Hippocampal formation (tissue), 2 donors: ENCODE results near the gene PRKCE.
A peak's percentile ranks its signal among the peaks of the same experiment; 100 is the strongest.

Source experiments
- DNase-seq, 2 donors: peaks; one replicate each; lab custom pipeline; 2025; lab: John Stamatoyannopoulos, UW

PRKCE gene

DNA sequence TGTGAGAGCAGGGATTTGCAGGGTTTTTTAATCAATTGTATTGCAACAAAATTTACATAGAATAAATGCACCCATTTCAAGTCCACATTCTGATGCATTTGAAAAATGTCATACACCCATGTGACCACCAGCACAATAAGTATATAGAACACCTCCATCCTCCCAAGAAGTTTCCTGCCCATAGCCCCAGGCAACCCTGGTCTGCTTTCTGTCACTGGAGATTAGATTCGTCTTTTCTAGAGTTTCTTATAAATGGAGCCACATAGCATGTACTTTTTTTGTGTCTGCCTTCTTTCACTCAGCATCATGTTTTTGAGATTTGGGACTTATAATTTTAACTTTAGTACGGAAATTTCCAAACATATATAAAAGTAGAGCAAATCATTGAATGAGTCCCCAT lies 518.6 kb downstream of the PRKCE start:
- DNase-seq: no peak

DNA sequence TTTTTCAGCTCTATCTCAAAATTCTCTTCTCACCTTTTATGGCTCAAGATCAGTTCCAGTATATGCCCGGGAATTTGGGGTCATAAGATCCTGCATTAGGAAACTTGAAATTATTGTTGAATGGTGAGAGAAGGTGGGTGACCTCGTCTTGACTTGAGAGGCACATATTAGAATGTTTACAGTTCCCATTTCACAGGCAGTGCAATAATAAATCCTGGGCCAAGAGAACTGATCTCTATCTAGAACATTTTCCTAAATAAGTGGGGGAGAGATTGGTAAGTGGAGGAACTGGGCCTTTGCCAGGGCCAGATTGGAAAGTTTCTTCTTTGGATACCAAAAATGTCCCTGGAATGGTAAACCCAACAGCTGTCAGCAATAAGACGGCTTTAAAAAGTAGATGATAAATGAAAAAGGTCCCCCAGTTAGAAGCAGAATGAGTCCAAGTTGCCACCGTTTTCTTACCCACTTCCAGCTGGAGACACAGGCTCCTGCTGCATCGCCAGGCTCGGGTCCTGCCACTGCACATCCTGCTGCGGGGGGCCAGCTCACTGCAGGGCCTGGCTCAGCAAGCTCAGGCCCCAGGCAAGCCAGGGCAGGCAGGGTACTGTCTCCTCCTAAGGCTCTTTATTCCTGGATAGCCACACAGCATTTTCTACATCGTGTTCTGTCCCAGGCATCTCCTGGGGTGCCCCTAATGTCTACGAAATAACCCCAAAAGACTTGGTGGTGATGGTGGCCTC lies 519.3 kb downstream of the PRKCE start:
- DNase-seq: no peak

DNA sequence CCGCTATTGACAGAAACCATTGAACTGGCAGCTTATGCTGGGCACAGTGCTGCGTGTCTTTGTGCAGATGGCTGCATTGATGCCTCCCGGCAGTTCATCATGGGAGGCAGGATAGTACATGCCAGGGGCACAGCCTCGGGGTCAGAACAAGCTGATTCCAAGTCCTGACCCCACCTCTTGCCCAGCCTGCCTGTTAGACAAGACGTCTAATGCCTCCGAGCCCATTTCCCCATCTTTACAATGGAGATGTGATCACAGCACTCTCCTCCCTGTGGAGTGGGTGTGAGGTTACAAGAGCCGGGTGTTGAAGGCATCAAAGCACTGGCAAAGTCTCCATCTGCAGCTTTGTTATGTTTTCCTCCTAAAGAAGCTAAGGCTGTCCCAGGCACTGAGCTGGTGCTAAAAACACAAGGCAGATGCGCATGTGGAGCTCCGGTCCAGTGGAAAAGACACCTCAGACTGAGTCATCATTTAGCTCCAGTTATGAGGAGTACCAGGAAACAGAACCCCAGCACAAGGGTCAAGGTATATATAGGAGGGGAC lies 520.0 kb downstream of the PRKCE start:
- peak; percentile 14 to 21 for DNase-seq

DNA sequence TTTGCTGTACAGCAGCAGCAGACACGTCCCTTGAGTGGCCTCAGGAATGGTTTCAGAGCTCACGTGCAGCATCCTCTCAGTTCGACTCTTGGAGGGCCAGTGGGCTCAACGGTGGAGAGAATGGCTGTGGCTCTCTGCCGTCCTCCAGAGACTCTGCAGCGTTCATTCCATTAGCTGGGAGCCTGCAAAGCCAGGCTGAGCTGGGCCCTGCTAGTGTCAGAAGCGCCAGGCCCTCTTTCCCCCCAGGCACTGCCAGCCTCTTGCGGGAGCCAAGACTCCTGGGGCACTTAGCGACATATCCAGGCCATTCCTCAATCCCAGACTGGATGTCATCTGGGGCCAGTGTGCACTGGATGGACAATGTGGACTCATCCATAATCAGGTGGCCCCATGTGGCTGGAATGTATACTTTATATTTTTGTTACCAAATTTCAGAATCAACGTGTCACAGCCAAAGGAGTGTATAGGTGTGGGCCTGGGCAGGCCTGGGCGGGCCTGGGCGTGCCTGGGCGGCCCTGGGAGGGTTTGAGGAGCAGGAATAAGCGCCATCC lies 520.6 kb downstream of the PRKCE start:
- no peak for DNase-seq

DNA sequence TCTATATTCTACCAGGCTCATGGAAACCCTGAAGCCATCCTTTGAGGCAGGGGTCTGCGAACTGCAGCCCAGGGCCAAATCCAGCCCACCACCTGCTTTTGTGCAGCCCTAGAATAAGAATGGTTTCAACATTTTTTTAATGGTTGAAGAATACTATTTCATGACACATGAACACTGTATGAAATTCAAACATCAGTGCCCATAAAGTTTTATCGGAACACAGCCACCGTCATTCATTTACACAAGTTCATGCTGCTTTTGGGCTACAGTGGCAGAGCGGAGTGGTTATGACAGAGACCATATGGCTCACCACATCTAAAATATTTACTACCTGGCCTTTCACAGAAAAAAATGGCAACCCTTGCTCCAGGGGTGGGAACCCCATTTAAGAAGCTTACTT lies 521.6 kb downstream of the PRKCE start:
- DNase-seq: no peak

DNA sequence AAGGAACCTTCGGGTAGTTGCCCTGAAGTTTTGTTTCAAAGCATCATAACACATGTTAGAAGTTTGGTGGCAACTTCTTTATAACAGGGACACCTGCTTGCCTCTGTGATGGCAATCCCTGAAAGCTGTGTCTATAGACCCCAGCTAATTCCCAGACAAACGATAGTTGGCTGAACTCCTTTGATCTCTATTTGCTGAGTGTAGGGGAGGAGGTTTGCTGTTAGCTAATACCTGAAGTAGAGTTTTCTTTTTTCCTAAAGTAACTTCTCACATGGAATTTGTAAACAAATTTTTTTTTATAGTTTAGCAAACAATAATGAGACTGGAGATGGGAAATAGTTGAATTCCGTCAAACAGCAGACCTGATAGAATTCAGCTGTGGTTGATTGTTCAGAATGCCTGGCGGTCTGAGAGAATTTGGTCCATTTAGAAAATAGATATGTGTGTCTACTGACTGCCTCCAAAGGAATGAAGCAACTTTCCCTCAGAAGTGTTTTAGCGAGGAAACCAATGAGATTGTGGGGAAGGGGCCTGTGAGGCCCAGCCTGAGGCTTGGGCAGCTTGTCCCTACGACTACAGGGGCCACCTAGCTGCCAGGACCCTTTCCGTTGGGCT lies 522.3 kb downstream of the PRKCE start:
- DNase-seq: no peak

DNA sequence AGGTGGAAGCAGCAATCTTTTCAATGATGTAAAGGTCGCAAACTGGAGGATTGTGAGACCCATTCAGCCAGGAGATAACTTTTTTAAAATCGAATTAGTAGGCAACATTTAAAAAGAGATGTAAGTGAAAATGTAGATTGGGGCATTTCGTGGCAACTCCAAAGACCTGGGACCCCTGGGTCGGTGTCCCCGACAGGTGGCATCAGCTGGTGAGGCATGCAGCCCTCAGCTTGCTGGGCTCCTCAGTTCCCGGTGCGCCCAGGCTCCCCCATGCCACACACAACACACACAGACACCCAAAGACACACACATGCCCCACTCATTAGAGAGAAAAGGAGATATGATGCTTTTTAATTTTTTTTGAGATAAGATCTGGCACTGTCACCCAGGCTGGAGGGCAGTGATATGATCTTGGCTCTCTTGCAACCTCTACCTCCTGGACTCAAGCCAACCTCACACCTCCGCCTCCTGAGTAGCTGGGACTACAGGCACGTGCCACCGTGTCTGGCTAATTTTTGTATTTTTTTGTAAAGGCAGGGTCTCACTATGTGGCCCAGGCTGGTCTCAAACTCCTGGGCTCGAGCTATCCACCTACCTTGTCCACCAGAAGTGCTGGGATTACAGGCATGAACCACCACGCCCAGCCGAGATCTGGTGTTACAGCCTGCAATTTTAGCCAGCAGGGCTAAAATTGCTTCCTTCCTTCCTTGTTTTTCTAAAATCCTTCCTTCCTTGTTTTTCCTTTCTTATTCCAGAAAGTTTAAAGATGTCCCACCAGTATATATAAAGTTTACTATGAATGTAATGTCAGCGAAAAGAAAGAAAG lies 523.1 kb downstream of the PRKCE start:
- no peak for DNase-seq

DNA sequence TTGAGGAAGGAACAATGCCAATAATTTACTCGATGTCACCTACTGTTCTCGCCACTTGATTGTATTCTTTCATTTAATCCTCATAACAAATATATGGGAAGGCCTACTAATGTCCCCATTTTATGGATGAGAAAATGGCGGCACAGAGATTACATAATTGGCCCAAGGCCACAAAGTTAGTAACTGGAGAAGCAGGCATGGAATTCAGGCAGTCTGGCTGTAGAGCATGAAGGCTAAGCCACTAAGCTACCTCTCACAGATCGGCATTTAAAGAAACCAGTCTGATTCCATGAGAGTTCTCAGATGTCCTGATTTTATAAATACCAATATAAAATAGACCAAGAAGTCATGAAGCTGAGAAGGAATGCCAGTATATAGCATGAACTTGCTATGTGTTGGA lies 523.9 kb downstream of the PRKCE start:
- no peak for DNase-seq

DNA sequence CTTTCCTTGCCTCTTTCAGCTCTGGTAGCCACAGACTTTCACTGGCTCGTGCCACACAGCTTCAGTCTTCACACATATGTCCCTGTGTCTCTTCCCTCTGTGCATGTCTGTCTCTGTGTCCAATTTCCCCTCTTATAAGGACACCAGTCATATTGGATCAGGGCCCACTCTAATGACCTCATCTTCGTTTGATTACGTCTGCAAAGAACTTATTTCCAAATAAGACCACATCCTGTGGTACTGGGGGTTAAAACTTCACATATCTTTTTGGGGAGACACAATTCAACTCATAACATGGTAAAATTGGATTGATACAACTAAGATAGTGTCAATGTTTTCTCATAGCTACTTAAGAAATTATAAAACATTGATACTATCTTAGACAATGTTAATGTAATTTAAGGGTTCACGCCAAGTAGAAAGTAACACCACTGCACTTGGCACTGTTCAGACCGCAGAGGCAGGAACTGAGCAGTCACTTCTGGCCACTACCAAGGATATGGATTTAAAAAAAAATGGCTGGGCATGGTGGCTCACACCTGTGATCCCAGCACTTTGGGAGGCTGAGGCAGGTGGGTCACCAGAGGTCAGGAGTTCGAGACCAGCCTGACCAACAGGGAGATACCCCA lies 526.1 kb downstream of the PRKCE start:
- no peak for DNase-seq

DNA sequence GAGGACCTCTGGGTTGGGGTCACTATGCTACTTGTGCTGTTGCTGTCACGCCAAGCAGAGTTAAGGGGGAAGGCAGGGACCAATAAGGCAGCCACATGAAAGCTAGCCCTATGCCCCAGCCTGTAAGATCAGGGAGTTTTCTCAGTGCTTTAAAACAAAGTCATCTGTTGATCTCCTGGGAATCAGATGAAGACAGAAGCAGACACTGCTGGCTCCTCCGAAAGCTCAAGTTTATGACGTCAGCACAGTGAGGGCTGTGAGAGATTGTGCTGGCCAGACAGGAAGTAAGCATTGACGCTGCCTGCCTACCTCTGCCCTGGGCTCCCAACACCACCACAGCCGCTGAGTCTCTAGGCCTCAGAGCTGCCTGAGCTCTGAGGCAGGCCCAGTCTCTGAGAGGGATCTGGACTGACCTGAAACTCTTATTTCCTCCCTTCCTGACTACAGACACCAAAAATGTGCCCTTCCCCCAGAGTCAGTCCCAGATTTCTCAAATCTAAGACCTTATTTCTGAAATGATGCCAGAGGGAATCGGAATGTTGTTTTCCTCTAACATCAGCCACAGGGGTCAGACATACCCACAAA lies 527.7 kb downstream of the PRKCE start:
- DNase-seq: no peak

DNA sequence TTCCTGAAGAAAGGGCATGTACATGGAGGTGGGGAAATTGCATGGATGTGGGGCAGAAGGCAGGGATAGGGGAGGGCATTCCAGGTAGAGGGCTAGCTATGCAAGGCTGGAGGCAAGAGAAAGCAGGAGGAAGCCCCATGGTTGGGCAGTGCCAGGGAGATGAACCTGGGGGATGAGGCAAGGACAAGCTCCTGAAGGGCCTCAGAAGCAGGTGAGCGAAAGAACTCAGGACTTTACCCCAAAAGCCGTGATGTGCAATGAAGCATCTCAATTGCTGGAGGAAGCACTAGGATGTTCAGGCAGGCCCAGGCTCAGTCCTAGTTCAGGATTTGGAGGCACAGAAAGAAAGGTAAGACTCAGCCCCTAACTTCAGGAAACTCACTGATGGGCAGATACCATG lies 528.7 kb downstream of the PRKCE start:
- no peak for DNase-seq

DNA sequence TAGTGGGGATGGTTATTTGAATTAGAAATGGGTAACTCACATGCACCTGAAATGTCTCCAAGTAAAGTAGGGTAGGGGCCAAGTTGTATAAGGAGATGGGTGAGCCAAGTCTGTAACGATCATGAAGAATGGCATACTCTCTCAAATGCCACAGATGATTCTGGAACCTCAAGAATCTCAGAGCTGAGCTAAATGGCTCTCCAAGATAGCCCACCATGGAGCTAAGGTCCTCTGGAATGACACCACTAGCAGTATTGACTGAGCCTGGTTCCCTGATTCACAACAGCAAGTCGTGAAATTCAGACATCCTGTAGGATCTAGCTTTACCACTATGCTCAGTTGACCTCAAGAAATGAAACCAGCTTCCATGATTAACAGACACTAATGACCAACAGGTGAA lies 529.8 kb downstream of the PRKCE start:
- no peak for DNase-seq

DNA sequence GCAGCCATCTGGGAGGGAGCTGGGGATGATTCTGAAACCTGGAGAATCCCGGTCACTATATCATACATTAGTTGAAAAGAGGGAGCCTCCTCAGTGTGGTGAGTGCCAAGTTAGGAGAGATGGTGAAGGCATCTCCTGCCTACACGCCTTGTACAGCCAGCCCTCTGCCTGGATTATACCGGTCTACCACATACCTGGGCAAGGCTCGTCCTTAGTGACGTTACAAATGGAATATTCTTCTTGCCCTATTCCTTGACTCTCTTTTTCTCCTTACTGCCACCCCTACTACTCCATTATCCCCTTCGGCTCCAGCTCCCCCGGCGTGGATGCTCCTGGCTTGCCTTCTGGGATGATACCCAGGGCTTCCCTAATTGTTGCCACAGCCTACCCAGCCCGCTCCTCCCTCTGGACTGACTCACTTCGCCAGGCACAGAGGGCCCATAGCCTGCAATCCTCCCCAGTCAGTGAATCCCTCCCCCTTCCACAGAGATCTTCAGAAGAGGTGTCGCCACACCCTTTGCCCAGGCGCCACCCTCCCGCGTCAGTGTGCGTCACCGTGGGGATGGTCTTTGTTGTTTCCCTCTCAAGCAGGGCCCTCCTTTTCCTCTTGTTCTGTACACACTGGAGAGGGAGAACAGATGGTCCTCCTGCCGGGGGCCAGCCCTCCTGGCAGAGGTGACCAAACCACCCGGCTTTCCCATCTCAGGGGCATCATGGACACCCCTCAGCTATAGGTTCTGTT lies 530.5 kb downstream of the PRKCE start:
- DNase-seq: no peak

DNA sequence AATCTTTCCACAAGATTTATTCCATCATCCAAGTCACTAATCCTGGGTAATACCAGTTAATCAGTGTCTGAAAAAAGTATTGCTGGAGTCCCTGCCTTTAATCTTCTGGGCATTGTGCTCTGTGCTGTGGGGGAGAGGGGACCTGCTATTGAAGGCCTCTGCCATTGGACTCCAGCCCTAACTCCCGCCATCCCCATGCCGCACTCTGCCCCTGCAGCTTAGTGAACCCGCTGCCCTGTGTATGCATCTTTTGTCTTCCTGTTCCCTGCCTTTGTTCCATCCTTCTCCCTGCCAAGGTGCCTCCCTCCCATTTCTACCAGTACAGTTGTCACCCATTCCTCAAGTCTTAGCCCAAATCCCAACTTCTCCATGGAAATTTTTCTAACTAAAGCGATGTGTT lies 532.0 kb downstream of the PRKCE start:
- no peak for DNase-seq

DNA sequence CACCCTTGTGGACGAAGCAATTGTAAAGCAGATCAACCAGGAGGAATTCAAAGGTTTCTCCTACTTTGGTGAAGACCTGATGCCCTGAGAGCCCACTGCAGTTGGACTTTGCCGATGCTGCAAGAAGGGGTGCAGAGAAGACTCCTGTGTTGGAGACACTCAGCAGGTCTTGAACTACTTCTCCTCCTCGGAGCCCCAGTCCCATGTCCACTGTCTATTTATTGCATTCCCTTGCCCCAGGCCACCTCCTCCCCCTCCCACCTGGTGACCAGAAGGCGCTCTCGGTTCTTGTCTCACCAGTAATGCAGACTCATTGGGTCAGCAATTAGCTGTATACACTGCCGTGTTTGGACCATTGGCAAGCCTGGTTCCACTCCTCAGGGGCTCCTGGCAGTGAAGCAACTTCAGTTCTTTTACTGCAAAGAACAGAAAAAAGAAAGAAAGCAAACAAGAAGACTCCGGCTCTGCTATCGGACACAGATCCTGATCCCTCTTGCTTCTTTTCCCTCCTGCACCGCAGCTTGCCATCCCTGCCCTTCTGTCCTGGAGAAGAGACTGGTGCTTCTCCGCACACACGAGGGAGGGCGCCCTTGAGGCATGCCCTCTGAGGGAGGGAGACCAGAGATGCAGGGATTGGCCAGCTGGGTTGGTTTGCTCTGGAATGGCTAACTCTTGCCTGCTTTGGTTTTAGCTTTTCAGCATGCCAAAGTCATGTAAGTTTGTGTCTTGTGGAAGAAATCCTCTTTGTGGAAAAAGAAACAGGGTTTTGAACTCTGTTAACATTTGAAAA lies 533.5 kb downstream of the PRKCE start:
- DNase-seq: no peak

DNA sequence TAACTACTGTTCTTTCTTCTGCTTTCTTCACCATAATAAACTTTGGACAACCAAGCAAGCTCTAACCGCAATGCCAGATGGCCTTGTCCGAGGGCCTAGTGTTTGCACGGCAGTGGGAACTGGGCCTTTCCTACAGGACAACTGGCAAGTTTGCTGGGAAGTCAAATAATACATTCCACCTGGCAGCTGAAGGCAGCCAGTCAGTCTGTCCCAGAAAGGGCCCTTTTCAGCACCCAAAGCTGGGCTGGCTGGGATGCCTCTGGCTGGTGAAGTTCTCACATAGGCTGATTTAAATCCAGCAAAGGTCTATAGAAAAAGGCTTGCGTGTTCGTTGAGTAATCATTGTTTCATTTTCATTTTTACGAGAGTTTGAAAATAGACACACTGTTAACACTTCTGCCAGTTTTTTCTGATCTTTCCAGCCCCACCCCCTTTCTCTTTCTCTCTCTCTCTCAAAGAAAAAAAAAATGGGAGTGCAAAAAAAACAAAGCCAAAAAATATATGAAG lies 535.7 kb downstream of the PRKCE start:
- DNase-seq: peak in 1 of 2 donors; percentile 2

DNA sequence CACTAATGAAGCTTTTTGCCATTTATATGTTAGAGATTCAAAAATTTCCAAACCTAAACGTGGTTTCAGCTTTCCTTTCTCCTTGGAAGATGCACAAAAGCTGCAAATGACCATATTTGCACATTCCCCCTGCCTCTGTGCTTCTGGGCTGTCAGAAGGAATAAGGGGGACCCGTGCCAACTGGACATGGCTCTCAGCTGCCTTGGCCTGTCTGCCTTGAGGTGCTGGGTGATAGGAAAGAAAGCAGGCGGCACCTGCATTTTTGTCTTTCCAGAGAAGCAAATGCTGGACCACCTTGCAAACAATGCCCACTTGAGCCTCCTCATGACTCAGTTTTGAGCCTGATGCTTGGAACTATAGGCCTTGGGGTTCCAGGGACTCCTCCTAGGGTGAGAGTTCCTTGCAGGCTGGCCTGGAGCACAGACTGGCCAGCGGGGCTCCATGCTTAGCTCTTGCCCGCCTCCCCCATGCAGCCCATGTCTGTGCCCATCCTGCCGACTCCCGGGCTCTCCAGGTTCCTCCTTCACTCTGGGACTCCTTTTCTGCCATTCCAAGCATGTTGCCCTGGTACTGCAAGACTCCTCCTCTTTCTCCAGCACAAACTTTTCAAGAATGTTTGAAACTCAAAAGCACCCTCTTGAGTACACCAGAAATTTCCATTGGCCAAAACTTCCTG lies 536.7 kb downstream of the PRKCE start:
- DNase-seq: peak in 1 of 2 donors; percentile 5

DNA sequence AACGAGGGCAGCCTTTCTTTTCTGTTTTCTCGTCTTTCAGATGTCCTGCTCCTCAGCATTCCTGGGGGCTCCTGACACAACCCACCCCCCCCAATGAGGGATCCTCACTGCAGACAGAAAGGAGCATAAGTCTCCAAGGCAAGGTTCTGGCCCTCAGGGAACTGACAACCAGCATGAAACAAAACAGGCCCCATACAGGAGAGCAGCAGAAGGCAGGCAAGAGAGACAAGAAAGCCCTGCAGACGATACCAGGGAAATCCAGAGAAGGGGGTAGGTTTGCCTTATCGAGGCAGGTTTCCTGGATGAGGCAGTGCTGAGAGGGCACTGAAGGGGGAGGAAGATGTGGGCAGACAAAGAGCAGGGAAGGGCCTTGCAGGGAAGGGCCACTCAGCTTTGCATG lies 541.9 kb downstream of the PRKCE start:
- DNase-seq: no peak

DNA sequence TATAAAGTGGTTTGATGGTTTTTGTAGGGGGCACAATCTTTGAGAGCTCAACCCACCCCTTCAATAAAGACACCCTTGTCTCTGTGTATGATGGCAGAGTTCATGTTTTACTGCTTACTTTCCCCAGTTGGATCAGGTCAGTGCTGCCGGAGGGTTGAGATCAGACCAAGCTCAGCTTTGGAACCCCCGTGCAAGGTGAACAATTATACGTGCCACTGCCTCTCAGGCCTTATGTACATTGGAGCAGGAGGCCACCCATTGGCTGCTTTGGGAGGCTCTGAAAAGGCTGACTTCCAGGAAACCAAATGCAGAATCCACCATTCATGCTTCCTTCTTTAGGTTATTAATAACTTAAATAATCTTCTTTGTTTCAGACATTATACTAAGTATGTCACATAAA lies 542.4 kb downstream of the PRKCE start:
- no peak for DNase-seq
